ENCODE measurements around the gene RAP1GAP2.

DNA sequence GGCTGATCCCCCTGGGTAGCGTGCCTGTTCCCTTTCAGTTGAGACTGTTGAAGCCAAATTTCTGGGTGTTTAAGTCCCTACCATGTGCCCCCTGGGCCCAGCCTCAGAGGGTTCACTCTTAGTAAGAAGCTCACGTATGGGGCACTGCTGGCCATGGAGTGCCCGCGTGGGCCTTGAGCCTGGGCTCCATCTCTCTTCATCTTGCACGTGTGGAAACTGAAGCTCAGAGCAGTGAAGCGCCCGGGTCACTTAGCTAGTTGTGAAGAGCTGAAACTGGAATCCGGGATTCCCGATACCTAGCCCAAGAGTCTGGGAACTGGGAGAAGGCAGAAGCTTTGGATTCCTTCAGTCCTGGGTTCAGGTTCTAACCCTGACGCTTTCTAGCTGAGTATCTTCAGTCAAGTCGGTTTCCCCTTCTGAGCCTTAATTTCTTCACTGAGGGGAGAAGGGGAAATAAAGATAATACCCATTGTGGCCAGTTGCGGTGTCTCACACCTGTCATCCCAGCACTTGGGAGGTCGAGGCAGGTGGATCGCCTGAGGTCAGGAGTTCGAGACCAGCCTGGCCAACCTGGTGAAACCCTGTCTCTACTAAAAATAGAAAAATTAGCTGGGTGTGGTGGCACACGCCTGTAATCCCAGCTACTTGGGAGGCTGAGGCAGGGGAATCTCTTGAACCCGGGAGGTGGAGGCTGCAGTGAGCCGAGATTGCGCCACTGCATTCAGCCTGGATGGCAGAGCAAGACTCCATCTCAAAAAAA is 163.3 kb downstream of the RAP1GAP2 start:
- TF ChIP-seq POLR2A (IDR thresholded peaks at IDR 0.05; ENCODE audit: low read depth, low read length) (no peak), TAF1 (IDR thresholded peaks at IDR 0.05; ENCODE audit: low read depth, low read length) (no peak), POLR2AphosphoS5 (IDR thresholded peaks at IDR 0.05; ENCODE audit: low read depth, low read length) (no peak), POU2F2 (IDR thresholded peaks at IDR 0.05; ENCODE audit: low read depth, low read length) (no peak), SPI1 (IDR thresholded peaks at IDR 0.05; ENCODE audit: low read depth, low read length) (no peak), PAX5 (IDR thresholded peaks at IDR 0.05; ENCODE audit: insufficient read depth, low read length, severe bottlenecking) (no peak)
